VCaP (cell line): ENCODE data around the gene GRIK4.
"Not testable (repeated sequence)": the region's sequence is repeated elsewhere in the genome, so short reads cannot be mapped to it uniquely, and the experiment has no call there.

Experiments
- H3K27ac ChIP-seq: fragments of 450-650 bp; 2 replicates; pipeline ENCODE4 v1.5.1; 2017
- CTCF ChIP-seq: fragments of 450-650 bp; conservative IDR thresholded peaks from 2 replicates; pipeline ENCODE4 v1.5.1; 2017; ENCODE audit warnings: mild to moderate bottlenecking, moderate library complexity

The GRIK4 gene

DNA sequence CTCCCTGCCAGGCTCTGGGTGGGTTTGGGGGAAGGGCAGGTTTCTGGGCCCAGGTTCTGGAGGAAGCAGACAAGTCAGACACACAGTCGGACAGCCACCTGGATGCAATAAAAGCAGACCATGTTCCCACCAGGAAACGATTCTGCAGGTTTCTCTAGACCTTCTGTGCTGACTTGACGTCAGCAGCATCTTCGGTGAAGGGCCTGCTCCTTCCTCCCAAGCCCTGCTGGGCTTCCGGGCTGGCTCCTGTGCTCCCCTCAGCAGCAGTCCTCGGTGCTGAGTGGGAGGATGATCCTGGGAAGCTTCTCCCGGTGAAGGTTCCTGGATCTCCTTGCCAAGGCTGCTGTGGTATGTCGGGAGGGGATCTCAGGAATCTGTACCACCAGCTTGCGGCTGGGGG is 240.0 kb downstream of the GRIK4 start:
- no peak for TF ChIP-seq CTCF
- no peak overlapping the region for H3K27ac ChIP-seq

GRCh38 chr11:120752668-120753067 is 241.1 kb downstream of the GRIK4 start:
- TF ChIP-seq CTCF, result no peak
- no peak overlapping the region for H3K27ac ChIP-seq

GRCh38 chr11:120756931-120757330 is 245.4 kb downstream of the GRIK4 start:
- TF ChIP-seq CTCF, result no peak
- H3K27ac ChIP-seq, result no peak overlapping the region

DNA sequence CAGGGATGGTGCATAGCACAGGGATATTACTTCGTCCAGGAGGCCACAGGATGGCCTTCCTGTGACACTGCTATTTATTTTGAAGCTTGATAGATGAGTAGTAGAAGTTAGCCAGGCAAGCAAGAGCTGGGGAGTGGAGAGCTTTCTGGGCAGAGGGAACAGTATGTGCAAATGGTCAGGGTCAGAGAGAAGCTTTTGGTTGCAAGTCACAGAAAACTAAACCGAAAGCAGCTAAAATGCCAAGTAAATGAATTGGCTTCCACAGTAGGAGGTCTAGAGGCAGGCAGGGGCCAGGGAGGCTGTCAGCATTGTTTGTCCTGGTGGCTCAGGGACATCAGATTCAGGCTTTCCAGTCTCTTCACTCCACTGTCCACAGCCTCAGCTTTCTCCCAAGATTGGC is 247.5 kb downstream of the GRIK4 start:
- no peak for TF ChIP-seq CTCF
- no peak overlapping the region for H3K27ac ChIP-seq

DNA sequence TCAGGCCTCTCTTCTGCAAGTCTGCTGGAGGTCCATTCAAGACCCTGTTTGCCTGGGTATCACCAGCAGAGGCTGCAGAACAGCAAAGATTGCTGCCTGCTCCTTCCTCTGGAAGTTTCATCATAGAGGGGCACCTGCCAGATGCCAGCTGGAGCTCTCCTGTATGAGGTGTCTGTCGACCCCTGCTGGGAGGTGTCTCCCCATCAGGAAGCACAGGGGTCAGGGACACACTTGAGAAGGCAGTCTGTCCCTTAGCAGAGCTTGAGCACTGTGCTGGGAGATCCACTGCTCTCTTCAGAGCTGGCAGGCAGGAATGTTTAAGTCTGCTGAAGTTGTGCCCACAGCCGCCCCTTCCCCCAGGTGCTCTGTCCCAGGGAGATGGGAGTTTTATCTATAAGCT is 254.2 kb downstream of the GRIK4 start:
- not testable (repeated sequence) for H3K27ac ChIP-seq

- TF ChIP-seq CTCF, result no peak
- no peak overlapping the region for H3K27ac ChIP-seq
Measured at GRCh38 chr11:120766318-120766717, 254.8 kb downstream of the GRIK4 start.

- no peak overlapping the region for H3K27ac ChIP-seq
- TF ChIP-seq CTCF, result no peak
Measured at GRCh38 chr11:120768949-120769348, 257.4 kb downstream of the GRIK4 start.

- no peak for TF ChIP-seq CTCF
- H3K27ac ChIP-seq, result no peak overlapping the region
Measured at GRCh38 chr11:120769906-120770305, 258.4 kb downstream of the GRIK4 start.
